ENCODE results near the gene KCNJ8.

GRCh38 chr12:21801522-21802288 is 27.2 kb upstream of the KCNJ8 start:
- TF ChIP-seq, protein P1, sequence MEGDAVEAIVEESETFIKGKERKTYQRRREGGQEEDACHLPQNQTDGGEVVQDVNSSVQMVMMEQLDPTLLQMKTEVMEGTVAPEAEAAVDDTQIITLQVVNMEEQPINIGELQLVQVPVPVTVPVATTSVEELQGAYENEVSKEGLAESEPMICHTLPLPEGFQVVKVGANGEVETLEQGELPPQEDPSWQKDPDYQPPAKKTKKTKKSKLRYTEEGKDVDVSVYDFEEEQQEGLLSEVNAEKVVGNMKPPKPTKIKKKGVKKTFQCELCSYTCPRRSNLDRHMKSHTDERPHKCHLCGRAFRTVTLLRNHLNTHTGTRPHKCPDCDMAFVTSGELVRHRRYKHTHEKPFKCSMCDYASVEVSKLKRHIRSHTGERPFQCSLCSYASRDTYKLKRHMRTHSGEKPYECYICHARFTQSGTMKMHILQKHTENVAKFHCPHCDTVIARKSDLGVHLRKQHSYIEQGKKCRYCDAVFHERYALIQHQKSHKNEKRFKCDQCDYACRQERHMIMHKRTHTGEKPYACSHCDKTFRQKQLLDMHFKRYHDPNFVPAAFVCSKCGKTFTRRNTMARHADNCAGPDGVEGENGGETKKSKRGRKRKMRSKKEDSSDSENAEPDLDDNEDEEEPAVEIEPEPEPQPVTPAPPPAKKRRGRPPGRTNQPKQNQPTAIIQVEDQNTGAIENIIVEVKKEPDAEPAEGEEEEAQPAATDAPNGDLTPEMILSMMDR (IDR thresholded peaks at IDR 0.05) = no peak
- no peak for TF ChIP-seq POLR2A (IDR thresholded peaks at IDR 0.05)

Data from heart left ventricle (tissue), 13 donors.